Ovary (tissue), 9 donors: ENCODE measurements around the gene TNS3. TPM values are rescaled to one million over a fixed set of nuclear protein-coding genes. Genes with fewer than 3 reads are reported as not detected.

Experiments
- DNase-seq, 5 donors: peaks; one replicate each; pipeline ENCODE4 v3.0.0-alpha.2; 2019 to 2020
- H3K27ac ChIP-seq, 2 donors: fragments of 200-600 bp; one replicate each; pipeline versions ENCODE4 v1.5.1 to v1.8.0; 2019 to 2022
- H3K27me3 ChIP-seq: fragments of 200-600 bp; one replicate; pipeline ENCODE4 v1.8.0; 2022
- H3K36me3 ChIP-seq: fragments of 200-600 bp; sonication (generic); one replicate; pipeline ENCODE4 v1.5.1; 2019
- H3K4me1 ChIP-seq: one replicate; pipeline ENCODE4 v1.8.1; 2013; ENCODE audit warnings: mild to moderate bottlenecking, moderate library complexity; ENCODE audit not compliant: insufficient read depth
- H3K4me3 ChIP-seq: fragments of 200-600 bp; sonication (generic); one replicate; pipeline ENCODE4 v1.5.1; 2017
- H3K9me3 ChIP-seq, 2 donors: fragments of 200-600 bp in 1 of 2; sonication (generic) in 1 of 2; one replicate each; pipeline versions ENCODE4 v1.5.1 to v1.8.1; 2013 to 2019; ENCODE audit warnings: mild to moderate bottlenecking in 1 of 2, moderate library complexity in 1 of 2
- EP300 ChIP-seq: sonication (generic); formaldehyde crosslinking; IDR thresholded peaks from one replicate; pipeline ENCODE4 v1.6.1; 2017; ENCODE audit warnings: antibody characterized with exemption
- POLR2A ChIP-seq: fragments of 450-650 bp; IDR thresholded peaks from one replicate; pipeline ENCODE4 v1.6.1; 2017; ENCODE audit warnings: antibody characterized with exemption, mild to moderate bottlenecking, moderate library complexity
- WGBS, 3 donors: extraction: QIAGEN DNeasy Blood & Tissue Kit in 1 of 3; methylation state at CpG; one replicate each; pipeline versions ENCODE4 v1.1.5 to v1.1.7; 2013 to 2017; 5-methylcytosine and 5-hydroxymethylcytosine counted together
- intact Hi-C, 4 donors: fragments of 100-400 bp; cut with DNase I; formaldehyde crosslinking; loops; one replicate each; pipeline versions ENCODE4 v1.11.0 to v1.15.1; 2022 to 2023
- polyA plus RNA-seq, 2 donors: library from polyadenylated mRNA; stranded (reverse); fragments of 200-250 nt in 1 of 2; fragments of 350-450 nt in 1 of 2; fragmentation: Illumina TruSeq in 1 of 2; extraction: RNeasy Lipid Tissue Mini Kit (QIAGEN cat#74804) in 1 of 2; gene quantifications; one replicate each; pipeline ENCODE4 v1.2.3, GENCODE V29; 2013 to 2014
- total RNA-seq, 7 donors: library from RNA; depleted of rRNA in 2 of 7; stranded (reverse); fragments of >200 nt in 2 of 7; fragmentation: NEBNext Ultra II Directional in 3 of 7; extraction: Animal tissue kit (Norgen Biotek cat#: 25700) in 3 of 7; gene quantifications; one replicate each; pipeline versions ENCODE4 v1.1.0 to v1.2.4, GENCODE V29; 2016 to 2023
- TF ChIP-seq, protein P1 (sequence below), 3 donors: fragments of 450-650 bp in 2 of 3; fragments of 200-600 bp in 1 of 3; IDR thresholded peaks; one replicate each; pipeline versions ENCODE4 v1.5.1 to v1.8.0; 2016 to 2022; ENCODE audit warnings: antibody characterized with exemption in 3 of 3, mild to moderate bottlenecking in 1 of 3
- donor health status: DM: no; HTN: no; CAD: no; lungs with moderate emphysema.
- donor health status: DM: no; HTN: no; CAD: no.
- donor health status: Bipolar disorder and iron deficiency.
- donor health status: DM: yes; HTN: yes; CAD: no.
- donor health status: DM: no; HTN: no; CAD: no.
- donor health status: DM: yes; HTN: yes; CAD: no.

TNS3 gene
- total and polyA plus RNA-seq, 9 donors, result 36.6 to 137 (median 91.3) TPM

DNA sequence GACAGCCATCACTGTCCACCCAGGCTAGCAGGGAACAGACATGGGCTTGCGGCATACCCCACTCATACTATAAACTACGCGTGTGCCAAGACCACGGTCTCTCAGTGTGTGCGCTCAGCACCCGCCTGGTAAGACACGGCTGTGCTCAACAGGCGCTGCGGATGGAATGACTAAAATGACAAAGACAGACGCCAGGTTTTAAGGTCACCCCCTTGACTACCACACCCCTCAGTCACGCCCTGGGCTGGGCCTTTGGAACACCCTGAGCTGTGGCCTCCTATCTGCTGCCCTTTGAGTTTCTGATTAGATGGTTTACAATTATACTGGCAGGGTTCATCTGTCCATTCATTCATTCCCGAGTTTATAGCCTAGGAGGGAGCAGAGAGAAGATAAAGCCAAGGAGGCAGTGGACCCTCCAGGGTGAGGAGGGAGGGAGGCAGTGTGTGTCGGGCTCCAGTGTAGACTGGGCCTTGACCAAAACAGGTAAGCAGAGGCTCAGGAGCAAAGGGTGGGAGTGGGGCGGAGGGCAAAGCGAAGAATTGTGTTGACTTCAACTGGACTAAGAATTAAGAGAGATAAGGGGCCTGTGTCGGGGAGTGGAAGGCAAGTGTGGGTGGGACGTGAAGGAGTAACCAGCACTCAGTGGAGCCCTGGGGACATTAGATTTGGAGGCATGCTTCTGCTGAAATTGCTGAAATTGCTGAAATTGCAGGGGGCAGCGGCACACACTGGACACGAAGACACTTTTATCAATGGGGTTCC lies 35.0 kb downstream of the TNS3 start:
- no peak for TF ChIP-seq POLR2A
- TF ChIP-seq EP300, result no peak
- TF ChIP-seq, protein P1, sequence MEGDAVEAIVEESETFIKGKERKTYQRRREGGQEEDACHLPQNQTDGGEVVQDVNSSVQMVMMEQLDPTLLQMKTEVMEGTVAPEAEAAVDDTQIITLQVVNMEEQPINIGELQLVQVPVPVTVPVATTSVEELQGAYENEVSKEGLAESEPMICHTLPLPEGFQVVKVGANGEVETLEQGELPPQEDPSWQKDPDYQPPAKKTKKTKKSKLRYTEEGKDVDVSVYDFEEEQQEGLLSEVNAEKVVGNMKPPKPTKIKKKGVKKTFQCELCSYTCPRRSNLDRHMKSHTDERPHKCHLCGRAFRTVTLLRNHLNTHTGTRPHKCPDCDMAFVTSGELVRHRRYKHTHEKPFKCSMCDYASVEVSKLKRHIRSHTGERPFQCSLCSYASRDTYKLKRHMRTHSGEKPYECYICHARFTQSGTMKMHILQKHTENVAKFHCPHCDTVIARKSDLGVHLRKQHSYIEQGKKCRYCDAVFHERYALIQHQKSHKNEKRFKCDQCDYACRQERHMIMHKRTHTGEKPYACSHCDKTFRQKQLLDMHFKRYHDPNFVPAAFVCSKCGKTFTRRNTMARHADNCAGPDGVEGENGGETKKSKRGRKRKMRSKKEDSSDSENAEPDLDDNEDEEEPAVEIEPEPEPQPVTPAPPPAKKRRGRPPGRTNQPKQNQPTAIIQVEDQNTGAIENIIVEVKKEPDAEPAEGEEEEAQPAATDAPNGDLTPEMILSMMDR (IDR thresholded peaks at IDR 0.05), result no peak
- Histone ChIP-seq H3K36me3 (no peaks in the 10 kb centered on the region), H3K4me1 (peaks cover 12% of the 10 kb centered on the region), H3K9me3 (no peaks in the 10 kb centered on the region), H3K4me3 (no peak overlapping the region), H3K27me3 (no peaks in the 10 kb centered on the region), H3K27ac (no peak overlapping the region)
- 88 to 90% (median 88%) methylated on average over 19 of the region's 19 CpGs for WGBS, 3 donors
- intact Hi-C loops, result no loop called here
- DNase-seq, result no peak

DNA sequence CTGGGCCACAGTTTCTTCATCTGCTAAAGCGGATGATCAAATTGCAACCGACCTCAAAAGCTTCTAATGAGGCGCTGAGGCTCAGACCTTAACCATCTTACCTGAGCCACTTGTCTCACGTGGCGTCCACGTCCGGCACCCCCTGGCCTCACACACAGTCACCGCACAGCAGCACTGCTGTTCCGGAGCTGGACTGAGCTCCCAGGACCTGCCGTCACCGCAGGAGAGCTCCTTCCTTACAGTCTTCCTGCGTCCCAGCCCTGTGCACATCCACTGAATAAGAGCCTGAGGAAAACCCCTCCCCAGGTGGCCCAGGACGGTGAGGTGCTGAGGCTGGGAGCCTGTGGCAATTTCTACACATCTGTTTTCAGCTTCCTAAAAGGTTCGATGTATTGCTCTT lies 35.7 kb downstream of the TNS3 start:
- H3K36me3 ChIP-seq, result no peaks in the 10 kb centered on the region
- no peak for DNase-seq
- no peaks in the 10 kb centered on the region for H3K27me3 ChIP-seq
- intact Hi-C loops, result no loop called here
- H3K27ac ChIP-seq, result no peak overlapping the region
- TF ChIP-seq EP300 (no peak), POLR2A (no peak)
- TF ChIP-seq, protein P1 (IDR thresholded peaks at IDR 0.05), result no peak
- no peaks in the 10 kb centered on the region for H3K9me3 ChIP-seq
- H3K4me3 ChIP-seq, result no peak overlapping the region
- WGBS, 3 donors, result 92 to 94% (median 92%) methylated on average over 14 of the region's 14 CpGs
- H3K4me1 ChIP-seq, result peaks cover 5% of the 10 kb centered on the region

DNA sequence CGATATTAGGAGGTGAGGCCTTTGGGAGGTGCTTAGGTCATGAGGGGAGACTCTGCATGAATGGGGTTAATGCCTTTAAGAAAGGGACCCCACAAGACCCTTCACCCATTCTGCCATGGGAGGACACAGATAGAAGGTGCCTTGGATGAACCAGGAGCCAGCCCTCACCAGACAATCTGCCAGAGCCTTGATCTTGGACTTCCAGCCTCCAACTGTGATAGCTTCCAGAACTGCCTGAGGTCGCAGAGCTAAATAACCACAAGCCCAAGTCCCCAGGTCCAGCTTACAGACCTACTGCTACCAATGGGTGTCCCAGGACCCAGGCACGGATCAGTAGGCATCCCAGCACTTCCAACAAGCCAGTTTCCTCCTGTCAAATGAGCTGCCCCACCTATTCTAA lies 37.5 kb downstream of the TNS3 start:
- H3K27me3 ChIP-seq, result no peaks in the 10 kb centered on the region
- H3K4me3 ChIP-seq, result no peak overlapping the region
- H3K36me3 ChIP-seq, result no peaks in the 10 kb centered on the region
- no peak overlapping the region for H3K27ac ChIP-seq
- intact Hi-C loops, result no loop called here
- TF ChIP-seq EP300 (no peak), POLR2A (no peak)
- TF ChIP-seq, protein P1 (IDR thresholded peaks at IDR 0.05), result no peak
- H3K4me1 ChIP-seq, result peaks cover 6% of the 10 kb centered on the region
- WGBS, 3 donors, result 92 to 96% (median 94%) methylated on average over 3 of the region's 3 CpGs
- no peaks in the 10 kb centered on the region for H3K9me3 ChIP-seq
- DNase-seq, result no peak

DNA sequence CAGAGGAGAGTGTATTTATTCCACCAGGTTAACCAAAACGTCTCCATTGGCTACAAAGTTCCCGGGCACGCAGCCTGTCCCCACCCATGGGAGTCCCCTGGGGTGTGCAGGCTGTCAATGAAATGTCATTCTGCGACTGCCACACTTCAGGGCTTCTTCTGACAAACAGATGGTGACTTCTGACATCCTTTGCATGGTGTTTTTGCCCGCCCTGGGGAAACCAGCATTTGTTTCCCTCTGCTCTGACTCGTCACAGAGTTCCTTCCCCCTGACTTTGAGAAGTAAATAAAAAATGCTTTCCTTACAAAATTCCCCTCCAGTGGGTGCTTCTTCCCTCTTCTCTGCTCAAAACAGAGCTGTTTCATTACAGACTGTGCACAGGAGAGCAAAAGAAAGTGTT lies 38.2 kb downstream of the TNS3 start:
- Histone ChIP-seq H3K36me3 (no peaks in the 10 kb centered on the region), H3K4me1 (peaks cover 10% of the 10 kb centered on the region), H3K9me3 (no peaks in the 10 kb centered on the region), H3K27me3 (no peaks in the 10 kb centered on the region), H3K27ac (no peak overlapping the region), H3K4me3 (no peak overlapping the region)
- intact Hi-C loops, result no loop called here
- WGBS, 3 donors, result 77 to 82% (median 78%) methylated on average over 6 of the region's 6 CpGs
- DNase-seq, result no peak
- TF ChIP-seq POLR2A, result no peak

DNA sequence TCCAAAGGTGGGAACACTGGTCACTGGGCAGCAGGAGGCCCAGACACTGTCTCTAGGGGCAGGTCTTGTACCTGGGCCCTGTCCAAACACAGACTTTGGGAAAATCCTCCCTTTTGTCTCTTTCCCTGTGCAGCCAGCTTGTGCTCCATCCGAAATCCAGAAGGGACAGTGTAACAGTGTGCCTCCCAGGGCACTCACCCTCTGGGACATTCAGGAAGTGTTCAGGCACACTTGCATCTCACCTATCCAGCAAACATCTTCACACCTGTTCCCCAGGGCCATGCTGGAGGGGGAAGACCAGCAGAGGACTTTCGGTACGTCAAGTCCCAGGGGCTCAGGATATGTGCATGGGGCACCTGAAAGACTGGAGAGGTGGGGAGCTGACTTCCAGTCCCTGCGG lies 38.9 kb downstream of the TNS3 start:
- H3K9me3 ChIP-seq, result no peaks in the 10 kb centered on the region
- no peak overlapping the region for H3K4me3 ChIP-seq
- WGBS, 3 donors, result 92 to 97% (median 94%) methylated on average over 4 of the region's 4 CpGs
- H3K27ac ChIP-seq, result no peak overlapping the region
- no peaks in the 10 kb centered on the region for H3K27me3 ChIP-seq
- TF ChIP-seq, protein P1 (IDR thresholded peaks at IDR 0.05), result no peak
- no peak for TF ChIP-seq EP300
- no peak for TF ChIP-seq POLR2A
- no peak for DNase-seq
- peaks cover 13% of the 10 kb centered on the region for H3K4me1 ChIP-seq
- intact Hi-C loops, result no loop called here
- no peaks in the 10 kb centered on the region for H3K36me3 ChIP-seq
